ENCODE measurements around the gene ZSCAN2. TPM values are rescaled to one million over a fixed set of nuclear protein-coding genes. Genes with fewer than 3 reads are reported as not detected.

ZSCAN2 gene
- total RNA-seq, 2 experiments from 2014 or later, result 5.9 to 7.6 TPM

GRCh38 chr15:84588053-84588874, 12.5 kb upstream of the ZSCAN2 start:
- Mint-ChIP-seq H3K9me3 (no peaks in the 10 kb centered on the region), H3K36me3 (no peaks in the 10 kb centered on the region), H3K27ac (no peak overlapping the region), H3K4me3 (no peak overlapping the region), H3K4me1 (peaks cover 2% of the 10 kb centered on the region), H3K27me3 (peaks cover 4% of the 10 kb centered on the region)
- peak; percentile 85 for DNase-seq

- Mint-ChIP-seq H3K27me3 (peaks cover 4% of the 10 kb centered on the region), H3K4me3 (no peak overlapping the region), H3K4me1 (peaks cover 12% of the 10 kb centered on the region), H3K36me3 (no peaks in the 10 kb centered on the region), H3K9me3 (no peaks in the 10 kb centered on the region), H3K27ac (no peak overlapping the region)
- DNase-seq, result no peak
Observed at GRCh38 chr15:84590406-84590805, 10.4 kb upstream of the ZSCAN2 start.

- H3K4me3 Mint-ChIP-seq, result no peak overlapping the region
- H3K4me1 Mint-ChIP-seq, result peaks cover 12% of the 10 kb centered on the region
- no peaks in the 10 kb centered on the region for H3K9me3 Mint-ChIP-seq
- H3K27me3 Mint-ChIP-seq, result peaks cover 4% of the 10 kb centered on the region
- DNase-seq, result no peak
- H3K27ac Mint-ChIP-seq, result no peak overlapping the region
- no peaks in the 10 kb centered on the region for H3K36me3 Mint-ChIP-seq
Observed at GRCh38 chr15:84591815-84592214, 9.0 kb upstream of the ZSCAN2 start.

DNA sequence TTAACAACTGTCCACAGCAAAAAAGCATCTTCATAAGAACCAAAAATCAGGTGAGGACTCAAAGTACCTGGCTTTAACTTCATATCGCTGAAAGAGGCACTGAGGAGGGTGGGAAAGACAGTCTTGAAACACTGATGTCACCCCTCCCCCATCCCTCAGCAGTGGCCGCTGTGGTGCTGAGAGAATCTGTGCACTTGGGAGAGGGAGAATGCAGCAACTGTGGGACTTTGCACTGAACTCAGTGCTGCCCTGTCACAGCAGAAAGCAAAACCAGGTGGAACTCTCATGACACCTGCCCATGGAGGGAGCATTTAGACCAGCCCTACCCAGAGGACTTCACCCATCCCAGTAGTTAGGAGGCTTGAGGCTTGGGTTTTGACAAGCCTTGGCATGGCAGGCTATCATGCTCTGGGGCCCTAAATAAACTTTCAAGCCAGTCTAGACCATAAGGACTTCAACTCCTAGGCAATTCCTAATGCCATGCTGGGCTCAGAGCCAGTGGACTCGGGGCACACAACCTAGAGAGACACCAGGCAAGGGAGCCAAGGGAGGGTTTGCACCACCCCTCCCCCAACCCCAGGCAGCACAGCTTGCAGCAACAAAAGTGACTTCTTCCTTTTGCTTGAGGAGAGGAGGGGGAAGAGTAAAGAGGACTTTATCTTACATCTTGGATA, 6.1 kb upstream of the ZSCAN2 start:
- Mint-ChIP-seq H3K27ac (no peak overlapping the region), H3K9me3 (no peaks in the 10 kb centered on the region), H3K27me3 (no peaks in the 10 kb centered on the region), H3K36me3 (no peaks in the 10 kb centered on the region), H3K4me1 (peaks cover 34% of the 10 kb centered on the region), H3K4me3 (no peak overlapping the region)
- no peak for DNase-seq

GRCh38 chr15:84595660-84596059, 5.1 kb upstream of the ZSCAN2 start:
- Mint-ChIP-seq H3K4me3 (no peak overlapping the region), H3K4me1 (peaks cover 40% of the 10 kb centered on the region), H3K9me3 (no peaks in the 10 kb centered on the region), H3K27me3 (no peaks in the 10 kb centered on the region), H3K36me3 (no peaks in the 10 kb centered on the region), H3K27ac (no peak overlapping the region)
- DNase-seq, result no peak

DNA sequence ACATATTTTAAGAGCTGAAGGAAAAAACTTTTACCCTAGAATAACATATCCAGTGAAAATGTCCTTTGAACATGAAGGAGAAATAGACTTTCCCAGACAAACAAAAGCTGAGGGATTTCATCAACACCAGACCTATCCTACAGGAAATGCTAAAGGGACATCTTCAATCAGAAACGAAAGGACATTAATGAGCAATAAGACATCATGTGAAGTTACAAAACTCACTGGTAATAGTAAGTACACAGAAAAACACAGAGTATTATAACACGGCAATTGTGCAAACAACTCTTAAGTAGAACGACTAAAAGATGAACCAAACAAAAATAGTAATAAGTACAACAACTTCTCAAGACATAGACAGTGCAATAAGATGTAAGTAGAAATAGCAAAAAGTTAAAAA, 3.5 kb upstream of the ZSCAN2 start:
- no peaks in the 10 kb centered on the region for H3K27me3 Mint-ChIP-seq
- no peaks in the 10 kb centered on the region for H3K36me3 Mint-ChIP-seq
- no peak for DNase-seq
- H3K4me3 Mint-ChIP-seq, result no peak overlapping the region
- no peak overlapping the region for H3K27ac Mint-ChIP-seq
- no peaks in the 10 kb centered on the region for H3K9me3 Mint-ChIP-seq
- peaks cover 41% of the 10 kb centered on the region for H3K4me1 Mint-ChIP-seq

DNA sequence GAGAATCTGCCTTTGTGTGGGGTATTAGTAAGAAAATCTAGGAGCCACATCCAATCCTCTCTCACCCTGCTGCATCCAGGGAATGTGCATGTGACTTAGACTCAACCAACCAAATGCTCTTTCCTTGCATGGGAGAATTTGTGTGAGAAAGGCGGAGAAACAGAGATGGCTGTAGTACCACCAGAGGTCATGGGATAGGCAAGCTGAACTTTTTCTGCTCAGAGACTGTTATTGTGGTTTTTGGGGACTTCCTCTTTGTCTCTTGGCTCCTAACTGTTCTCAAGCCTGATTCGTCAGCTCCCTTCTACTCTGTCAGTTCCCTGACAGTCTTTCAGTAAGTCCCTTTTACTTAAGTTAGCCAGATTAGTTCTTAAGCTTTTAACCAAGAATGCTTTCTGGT, 2.6 kb upstream of the ZSCAN2 start:
- Mint-ChIP-seq H3K27ac (peak overlapping the region; percentile 40), H3K9me3 (no peaks in the 10 kb centered on the region), H3K36me3 (no peaks in the 10 kb centered on the region), H3K27me3 (no peaks in the 10 kb centered on the region), H3K4me1 (peaks cover 46% of the 10 kb centered on the region), H3K4me3 (no peak overlapping the region)
- no peak for DNase-seq

DNA sequence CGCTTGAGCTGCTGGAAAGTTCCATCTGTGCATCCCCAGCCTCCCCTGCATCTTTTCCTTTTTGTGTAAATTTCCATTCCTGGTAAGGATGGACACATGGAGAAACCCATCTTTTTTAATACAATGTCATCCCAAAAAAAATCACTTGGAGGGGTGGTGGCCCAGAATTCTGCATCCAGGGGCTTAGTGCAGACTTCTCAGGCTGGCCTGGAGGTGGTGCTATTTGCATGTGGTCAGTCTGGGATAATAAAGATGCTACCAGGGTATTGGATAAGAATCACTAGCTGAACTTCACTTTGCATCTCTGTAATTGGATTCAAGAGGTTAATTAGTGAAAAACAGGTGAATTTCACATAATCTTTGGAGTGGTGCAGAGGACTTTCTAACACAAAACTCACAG, 1.8 kb upstream of the ZSCAN2 start:
- H3K9me3 Mint-ChIP-seq, result no peaks in the 10 kb centered on the region
- peaks cover 48% of the 10 kb centered on the region for H3K4me1 Mint-ChIP-seq
- H3K27me3 Mint-ChIP-seq, result no peaks in the 10 kb centered on the region
- peaks cover 4% of the 10 kb centered on the region for H3K36me3 Mint-ChIP-seq
- DNase-seq, result peak; percentile 37
- H3K27ac Mint-ChIP-seq, result no peak overlapping the region
- no peak overlapping the region for H3K4me3 Mint-ChIP-seq

GRCh38 chr15:84599906-84600305, 903 bp upstream of the ZSCAN2 start:
- H3K4me3 Mint-ChIP-seq, result no peak overlapping the region
- DNase-seq, result no peak
- H3K4me1 Mint-ChIP-seq, result peaks cover 48% of the 10 kb centered on the region
- H3K27ac Mint-ChIP-seq, result no peak overlapping the region
- H3K9me3 Mint-ChIP-seq, result no peaks in the 10 kb centered on the region
- no peaks in the 10 kb centered on the region for H3K27me3 Mint-ChIP-seq
- peaks cover 8% of the 10 kb centered on the region for H3K36me3 Mint-ChIP-seq

GRCh38 chr15:84600331-84600686, 500 bp upstream of the ZSCAN2 start:
- Mint-ChIP-seq H3K9me3 (no peaks in the 10 kb centered on the region), H3K36me3 (peaks cover 11% of the 10 kb centered on the region), H3K27ac (peak overlapping the region; percentile 72), H3K27me3 (no peaks in the 10 kb centered on the region), H3K4me3 (peak overlapping the region; percentile 94), H3K4me1 (peaks cover 52% of the 10 kb centered on the region)
- peak; percentile 53 for DNase-seq

- Mint-ChIP-seq H3K27me3 (no peaks in the 10 kb centered on the region), H3K4me3 (peak overlapping the region; percentile 94), H3K36me3 (peaks cover 20% of the 10 kb centered on the region), H3K27ac (peak overlapping the region; percentile 73), H3K9me3 (no peaks in the 10 kb centered on the region), H3K4me1 (peaks cover 62% of the 10 kb centered on the region)
- no peak for DNase-seq
Observed at GRCh38 chr15:84601555-84601838, 688 bp downstream of the ZSCAN2 start.

DNA sequence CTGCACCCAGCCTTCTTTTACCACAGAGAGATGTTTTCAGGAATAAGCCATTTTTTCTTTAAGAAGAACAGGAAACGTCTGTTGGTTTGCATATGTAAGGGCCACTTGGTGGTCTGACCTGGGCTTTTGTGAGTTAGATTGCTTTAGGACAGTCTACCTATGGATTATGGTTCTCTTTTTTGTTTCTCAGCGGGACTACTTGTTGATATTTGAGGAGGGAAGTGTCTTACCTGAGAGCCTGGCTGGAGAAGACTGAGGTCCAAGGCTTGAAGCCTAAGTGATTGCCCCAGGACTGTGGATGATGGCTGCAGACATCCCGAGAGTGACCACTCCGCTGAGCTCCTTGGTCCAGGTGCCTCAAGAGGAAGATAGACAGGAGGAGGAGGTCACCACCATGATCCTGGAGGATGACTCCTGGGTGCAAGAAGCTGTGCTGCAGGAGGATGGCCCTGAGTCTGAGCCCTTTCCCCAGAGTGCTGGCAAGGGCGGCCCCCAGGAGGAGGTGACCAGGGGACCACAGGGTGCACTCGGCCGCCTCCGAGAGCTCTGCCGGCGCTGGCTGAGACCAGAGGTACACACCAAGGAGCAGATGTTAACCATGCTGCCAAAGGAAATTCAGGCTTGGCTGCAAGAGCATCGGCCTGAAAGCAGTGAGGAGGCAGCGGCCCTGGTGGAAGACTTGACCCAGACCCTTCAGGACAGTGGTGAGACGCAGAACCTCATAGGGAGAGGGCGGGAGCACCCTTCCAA, 3.0 kb downstream of the ZSCAN2 start:
- Mint-ChIP-seq H3K9me3 (no peaks in the 10 kb centered on the region), H3K4me3 (no peak overlapping the region), H3K4me1 (peaks cover 53% of the 10 kb centered on the region), H3K36me3 (peaks cover 27% of the 10 kb centered on the region), H3K27ac (no peak overlapping the region), H3K27me3 (no peaks in the 10 kb centered on the region)
- no peak for DNase-seq

DNA sequence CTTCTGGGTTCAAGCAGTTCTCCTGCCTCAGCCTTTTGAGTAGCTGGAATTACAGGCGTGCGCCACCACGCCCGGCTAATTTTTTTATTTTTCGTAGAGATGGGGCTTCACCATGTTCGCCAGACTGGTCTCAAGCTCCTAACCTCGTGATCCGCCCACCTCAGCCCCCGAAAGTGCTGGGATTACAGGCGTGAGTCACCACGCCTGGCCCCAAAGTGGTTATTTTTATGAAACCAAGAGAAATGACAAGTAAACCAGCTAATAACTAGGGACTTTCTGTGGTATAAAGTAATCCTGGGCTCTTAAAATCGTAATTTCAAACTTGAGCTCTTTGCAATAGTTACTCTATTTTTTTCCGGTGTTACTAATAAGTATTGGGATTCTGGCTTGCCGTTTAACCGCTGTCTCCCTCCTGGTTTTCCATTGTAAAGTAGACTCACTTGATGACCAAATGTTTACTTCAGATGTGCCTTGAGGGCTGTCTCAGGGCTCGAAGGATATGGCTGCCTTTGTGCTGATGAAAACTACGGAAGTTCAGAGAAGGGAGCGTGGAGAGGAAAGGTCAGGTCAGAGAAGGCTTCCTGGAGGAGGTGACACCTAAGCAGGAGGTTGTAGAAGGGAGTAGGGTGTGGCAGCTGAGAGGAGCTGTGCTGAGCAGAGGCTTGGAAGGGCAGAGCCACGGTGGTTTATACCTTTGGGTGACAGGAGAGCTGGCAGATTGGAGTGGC, 4.2 kb downstream of the ZSCAN2 start:
- H3K36me3 Mint-ChIP-seq, result peaks cover 27% of the 10 kb centered on the region

DNA sequence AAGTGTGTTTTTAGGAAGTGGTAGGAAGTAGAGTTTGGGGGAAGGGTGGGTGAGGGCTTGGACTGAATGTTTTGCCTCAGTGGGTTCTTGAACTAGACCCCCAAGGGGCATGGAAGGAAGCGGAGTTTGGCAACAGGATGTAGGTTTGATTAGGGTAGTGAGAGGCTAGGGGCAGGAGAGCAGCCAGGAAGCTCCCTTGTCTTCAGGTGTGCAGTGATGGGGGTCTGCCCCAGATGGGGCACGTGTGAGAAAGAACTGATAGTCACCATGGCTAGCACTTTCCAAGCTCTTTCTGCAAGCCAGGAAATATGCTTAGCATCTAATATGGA, 4.7 kb downstream of the ZSCAN2 start:
- H3K27me3 Mint-ChIP-seq, result no peaks in the 10 kb centered on the region
- H3K4me1 Mint-ChIP-seq, result peaks cover 41% of the 10 kb centered on the region
- H3K9me3 Mint-ChIP-seq, result no peaks in the 10 kb centered on the region
- peak overlapping the region; percentile 60 for H3K4me3 Mint-ChIP-seq
- H3K27ac Mint-ChIP-seq, result peak overlapping the region; percentile 83
- peaks cover 27% of the 10 kb centered on the region for H3K36me3 Mint-ChIP-seq
- no peak for DNase-seq

More for the DNA sequence above, 4.2 kb downstream of the ZSCAN2 start:
- H3K4me3 Mint-ChIP-seq, result peak overlapping the region; percentile 60
- DNase-seq, result peak; percentile 74
- H3K4me1 Mint-ChIP-seq, result peaks cover 44% of the 10 kb centered on the region
- no peaks in the 10 kb centered on the region for H3K9me3 Mint-ChIP-seq
- H3K27me3 Mint-ChIP-seq, result no peaks in the 10 kb centered on the region
- peak overlapping the region; percentile 83 for H3K27ac Mint-ChIP-seq

- H3K27me3 Mint-ChIP-seq, result no peaks in the 10 kb centered on the region
- no peak overlapping the region for H3K27ac Mint-ChIP-seq
- H3K36me3 Mint-ChIP-seq, result peaks cover 27% of the 10 kb centered on the region
- DNase-seq, result no peak
- H3K4me1 Mint-ChIP-seq, result peaks cover 41% of the 10 kb centered on the region
- no peaks in the 10 kb centered on the region for H3K9me3 Mint-ChIP-seq
- no peak overlapping the region for H3K4me3 Mint-ChIP-seq
Observed at GRCh38 chr15:84606653-84607120, 5.9 kb downstream of the ZSCAN2 start.

Measured in activated naive CD8-positive, alpha-beta T cell treated with anti-CD3 and anti-CD28 coated beads for 36 hours (primary cell).